Measurements from ENCODE around the gene KRT23. TPM values are rescaled to one million over a fixed set of nuclear protein-coding genes. Genes with fewer than 3 reads are reported as not detected.

KRT23 gene
- total and polyA plus RNA-seq, 5 donors from 2014 or later: not detected

- H3K4me1 Mint-ChIP-seq: no peaks in the 10 kb centered on the region
- H3K27me3 Mint-ChIP-seq: peaks cover 23% of the 10 kb centered on the region
- ATAC-seq (ENCODE audit: low read depth in 2 of 2): no peak
Measured at GRCh38 chr17:40958086-40958953, 20.9 kb upstream of the KRT23 start.

GRCh38 chr17:40956401-40957254 is 19.2 kb upstream of the KRT23 start:
- H3K9me3 ChIP-seq (ENCODE audit: control insufficient read depth in 2 of 2, low read length in 2 of 2): no peaks in the 10 kb centered on the region
- Mint-ChIP-seq H3K27me3 (peaks cover 23% of the 10 kb centered on the region), H3K9me3 (peaks cover 0 to 2% (median 0%) of the 10 kb centered on the region in 7 donors), H3K36me3 (no peaks in the 10 kb centered on the region), H3K4me3 (no peak overlapping the region), H3K27ac (no peak overlapping the region), H3K4me1 (no peaks in the 10 kb centered on the region)
- H3K27me3 ChIP-seq (ENCODE audit: control insufficient read depth, insufficient read depth, low read length): peaks cover 25% of the 10 kb centered on the region
- ATAC-seq (ENCODE audit: low read depth in 2 of 2) (no peak), DNase-seq (no peak)
- H3K36me3 ChIP-seq (ENCODE audit: control insufficient read depth, insufficient read depth, low read length): no peaks in the 10 kb centered on the region
- no peak overlapping the region for H3K27ac ChIP-seq (ENCODE audit: insufficient read depth, low read length, poor library complexity, severe bottlenecking)
- H3K4me3 ChIP-seq (ENCODE audit: low read depth, low read length): no peak overlapping the region
- no peaks in the 10 kb centered on the region for H3K4me1 ChIP-seq (ENCODE audit: control insufficient read depth, insufficient read depth, low read length, poor library complexity, severe bottlenecking)

More at GRCh38 chr17:40958086-40958953, 20.9 kb upstream of the KRT23 start:
- H3K4me1 ChIP-seq (ENCODE audit: control insufficient read depth, insufficient read depth, low read length, poor library complexity, severe bottlenecking): no peaks in the 10 kb centered on the region
- Mint-ChIP-seq H3K27ac (no peak overlapping the region), H3K9me3 (peaks cover 0 to 2% (median 0%) of the 10 kb centered on the region in 7 donors), H3K4me3 (no peak overlapping the region), H3K36me3 (no peaks in the 10 kb centered on the region)
- H3K9me3 ChIP-seq (ENCODE audit: control insufficient read depth in 2 of 2, low read length in 2 of 2): no peaks in the 10 kb centered on the region
- no peak overlapping the region for H3K27ac ChIP-seq (ENCODE audit: insufficient read depth, low read length, poor library complexity, severe bottlenecking)
- peaks cover 23% of the 10 kb centered on the region for H3K27me3 ChIP-seq (ENCODE audit: control insufficient read depth, insufficient read depth, low read length)
- H3K36me3 ChIP-seq (ENCODE audit: control insufficient read depth, insufficient read depth, low read length): no peaks in the 10 kb centered on the region
- DNase-seq: no peak
- no peak overlapping the region for H3K4me3 ChIP-seq (ENCODE audit: low read depth, low read length)

DNA sequence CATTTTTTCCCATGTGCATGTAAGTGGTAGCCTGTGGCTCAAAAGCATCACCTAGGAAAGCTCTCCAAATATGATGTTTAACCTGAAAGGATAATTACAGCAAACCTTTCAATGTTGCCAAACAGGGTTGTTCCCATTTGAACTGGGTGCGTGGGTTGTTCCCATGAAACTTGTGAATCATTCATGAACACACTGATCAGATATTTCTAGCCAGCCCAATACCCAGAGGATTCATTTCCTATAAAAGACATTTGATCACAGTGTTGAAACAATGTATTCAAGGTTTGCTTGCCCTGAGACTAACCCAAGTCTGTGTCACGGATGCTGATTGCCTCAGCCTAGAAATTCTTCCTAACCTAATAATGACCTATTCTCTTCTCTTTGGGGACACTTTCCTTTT is 16.4 kb upstream of the KRT23 start:
- DNase-seq: no peak
- ATAC-seq (ENCODE audit: low read depth in 2 of 2): no peak
- H3K36me3 Mint-ChIP-seq: no peaks in the 10 kb centered on the region
- Histone ChIP-seq H3K36me3 (ENCODE audit: control insufficient read depth, insufficient read depth, low read length) (no peaks in the 10 kb centered on the region), H3K4me1 (ENCODE audit: control insufficient read depth, insufficient read depth, low read length, poor library complexity, severe bottlenecking) (no peaks in the 10 kb centered on the region), H3K27me3 (ENCODE audit: control insufficient read depth, insufficient read depth, low read length) (peaks cover 25% of the 10 kb centered on the region), H3K9me3 (ENCODE audit: control insufficient read depth in 2 of 2, low read length in 2 of 2) (no peaks in the 10 kb centered on the region), H3K27ac (ENCODE audit: insufficient read depth, low read length, poor library complexity, severe bottlenecking) (no peak overlapping the region), H3K4me3 (ENCODE audit: low read depth, low read length) (no peak overlapping the region)
- H3K27ac Mint-ChIP-seq: no peak overlapping the region
- no peak overlapping the region for H3K4me3 Mint-ChIP-seq
- peaks cover 26% of the 10 kb centered on the region for H3K27me3 Mint-ChIP-seq
- H3K4me1 Mint-ChIP-seq: peaks cover 0 to 1% (median 0%) of the 10 kb centered on the region in 4 donors
- H3K9me3 Mint-ChIP-seq: peaks cover 0 to 2% (median 0%) of the 10 kb centered on the region in 7 donors

GRCh38 chr17:40952661-40953060 is 15.2 kb upstream of the KRT23 start:
- peaks cover 0 to 1% (median 0%) of the 10 kb centered on the region in 4 donors for H3K4me1 Mint-ChIP-seq
- H3K36me3 ChIP-seq (ENCODE audit: control insufficient read depth, insufficient read depth, low read length): no peaks in the 10 kb centered on the region
- H3K27me3 Mint-ChIP-seq: peaks cover 26% of the 10 kb centered on the region
- no peaks in the 10 kb centered on the region for H3K36me3 Mint-ChIP-seq
- H3K4me3 ChIP-seq (ENCODE audit: low read depth, low read length): no peak overlapping the region
- no peak overlapping the region for H3K4me3 Mint-ChIP-seq
- H3K9me3 ChIP-seq (ENCODE audit: control insufficient read depth in 2 of 2, low read length in 2 of 2): no peaks in the 10 kb centered on the region
- ATAC-seq (ENCODE audit: low read depth in 2 of 2): no peak
- H3K27me3 ChIP-seq (ENCODE audit: control insufficient read depth, insufficient read depth, low read length): peaks cover 30% of the 10 kb centered on the region
- no peaks in the 10 kb centered on the region for H3K9me3 Mint-ChIP-seq
- H3K4me1 ChIP-seq (ENCODE audit: control insufficient read depth, insufficient read depth, low read length, poor library complexity, severe bottlenecking): no peaks in the 10 kb centered on the region
- no peak for DNase-seq
- H3K27ac Mint-ChIP-seq: no peak overlapping the region
- H3K27ac ChIP-seq (ENCODE audit: insufficient read depth, low read length, poor library complexity, severe bottlenecking): no peak overlapping the region

DNA sequence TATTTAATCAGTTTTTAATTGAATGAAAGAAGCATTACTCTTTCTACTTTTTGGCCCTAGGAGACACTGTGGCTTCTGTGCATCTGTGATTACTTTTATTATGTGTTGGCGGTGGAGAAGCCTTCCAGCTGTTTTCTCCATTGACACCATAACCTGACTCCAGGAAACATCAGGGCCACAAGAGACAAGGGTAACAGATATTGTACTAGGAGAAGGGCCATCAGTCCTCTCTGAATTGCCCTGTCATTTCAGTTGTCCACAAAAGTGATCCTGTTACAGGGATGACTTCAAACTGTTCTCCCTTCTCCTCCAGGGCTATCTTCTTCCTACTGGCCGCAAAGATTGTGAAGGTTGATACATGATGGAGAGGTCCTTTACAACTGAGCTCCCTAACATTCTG is 14.7 kb upstream of the KRT23 start:
- no peaks in the 10 kb centered on the region for H3K9me3 Mint-ChIP-seq
- no peaks in the 10 kb centered on the region for H3K36me3 Mint-ChIP-seq
- peaks cover 0 to 1% (median 0%) of the 10 kb centered on the region in 4 donors for H3K4me1 Mint-ChIP-seq
- H3K27ac Mint-ChIP-seq: no peak overlapping the region
- H3K4me3 Mint-ChIP-seq: no peak overlapping the region
- ATAC-seq (ENCODE audit: low read depth in 2 of 2) (no peak), DNase-seq (no peak)
- Histone ChIP-seq H3K4me1 (ENCODE audit: control insufficient read depth, insufficient read depth, low read length, poor library complexity, severe bottlenecking) (no peaks in the 10 kb centered on the region), H3K27ac (ENCODE audit: insufficient read depth, low read length, poor library complexity, severe bottlenecking) (no peak overlapping the region), H3K27me3 (ENCODE audit: control insufficient read depth, insufficient read depth, low read length) (peaks cover 30% of the 10 kb centered on the region), H3K36me3 (ENCODE audit: control insufficient read depth, insufficient read depth, low read length) (no peaks in the 10 kb centered on the region), H3K4me3 (ENCODE audit: low read depth, low read length) (no peak overlapping the region), H3K9me3 (ENCODE audit: control insufficient read depth in 2 of 2, low read length in 2 of 2) (no peaks in the 10 kb centered on the region)
- H3K27me3 Mint-ChIP-seq: peaks cover 28% of the 10 kb centered on the region

DNA sequence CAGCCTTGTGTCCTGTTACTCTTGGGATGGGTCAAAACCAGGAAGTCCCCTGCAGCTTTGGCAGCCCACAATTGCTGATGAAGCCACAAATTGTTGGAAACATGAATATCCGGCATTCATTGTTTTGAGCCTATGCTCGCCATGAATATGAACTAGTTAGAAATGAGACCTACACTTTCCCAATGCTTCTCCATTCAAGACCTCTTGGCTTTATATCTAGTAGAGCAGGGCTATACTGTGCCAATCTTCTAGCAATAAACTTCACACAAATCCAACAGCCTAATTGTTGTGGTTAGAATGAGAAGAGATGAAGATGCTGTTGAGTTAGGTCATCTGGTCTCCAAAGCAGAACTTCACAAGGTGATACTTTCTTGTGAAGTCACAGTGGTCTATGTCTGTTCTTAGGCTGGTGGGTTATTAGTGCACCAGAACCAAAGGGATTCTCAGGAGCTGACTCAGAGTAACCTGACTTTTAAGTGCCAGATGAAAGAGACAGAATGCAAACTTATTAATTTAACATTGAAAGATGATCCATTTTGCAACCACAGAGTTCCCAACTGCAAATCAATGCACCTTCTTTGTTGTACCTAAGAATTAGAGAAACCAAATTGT is 13.7 kb upstream of the KRT23 start:
- Histone ChIP-seq H3K27me3 (ENCODE audit: control insufficient read depth, insufficient read depth, low read length) (peaks cover 36% of the 10 kb centered on the region), H3K9me3 (ENCODE audit: control insufficient read depth in 2 of 2, low read length in 2 of 2) (no peaks in the 10 kb centered on the region), H3K4me1 (ENCODE audit: control insufficient read depth, insufficient read depth, low read length, poor library complexity, severe bottlenecking) (no peaks in the 10 kb centered on the region), H3K4me3 (ENCODE audit: low read depth, low read length) (no peak overlapping the region), H3K27ac (ENCODE audit: insufficient read depth, low read length, poor library complexity, severe bottlenecking) (no peak overlapping the region), H3K36me3 (ENCODE audit: control insufficient read depth, insufficient read depth, low read length) (no peaks in the 10 kb centered on the region)
- Mint-ChIP-seq H3K36me3 (no peaks in the 10 kb centered on the region), H3K9me3 (no peaks in the 10 kb centered on the region), H3K27ac (no peak overlapping the region), H3K4me1 (peaks cover 0 to 1% (median 0%) of the 10 kb centered on the region in 4 donors), H3K27me3 (peaks cover 38% of the 10 kb centered on the region), H3K4me3 (no peak overlapping the region)
- DNase-seq: no peak
- no peak for ATAC-seq (ENCODE audit: low read depth in 2 of 2)

GRCh38 chr17:40950176-40950575 is 12.7 kb upstream of the KRT23 start:
- no peaks in the 10 kb centered on the region for H3K9me3 Mint-ChIP-seq
- peaks cover 41% of the 10 kb centered on the region for H3K27me3 Mint-ChIP-seq
- DNase-seq: no peak
- peak overlapping the region in 1 of 3 donors; percentile 58 for H3K27ac Mint-ChIP-seq
- ATAC-seq (ENCODE audit: low read depth in 2 of 2): no peak
- Histone ChIP-seq H3K9me3 (ENCODE audit: control insufficient read depth in 2 of 2, low read length in 2 of 2) (no peaks in the 10 kb centered on the region), H3K27ac (ENCODE audit: insufficient read depth, low read length, poor library complexity, severe bottlenecking) (no peak overlapping the region), H3K36me3 (ENCODE audit: control insufficient read depth, insufficient read depth, low read length) (no peaks in the 10 kb centered on the region), H3K4me3 (ENCODE audit: low read depth, low read length) (no peak overlapping the region), H3K27me3 (ENCODE audit: control insufficient read depth, insufficient read depth, low read length) (peaks cover 40% of the 10 kb centered on the region), H3K4me1 (ENCODE audit: control insufficient read depth, insufficient read depth, low read length, poor library complexity, severe bottlenecking) (no peaks in the 10 kb centered on the region)
- no peak overlapping the region for H3K4me3 Mint-ChIP-seq
- H3K4me1 Mint-ChIP-seq: peaks cover 0 to 1% (median 0%) of the 10 kb centered on the region in 4 donors
- H3K36me3 Mint-ChIP-seq: no peaks in the 10 kb centered on the region
